Stimulated activated naive CD8-positive, alpha-beta T cell treated with anti-CD3 and anti-CD28 coated beads, Interleukin-15, amount 100 ng/mL, for 72 hours (primary cell): ENCODE measurements around the gene RRP1B.

ENCODE experiments used
- ATAC-seq: fragments of 150-1000 bp; cut with Tn5 transposase; 2 replicates; pipeline ENCODE4 v1.10.0; 2021; ENCODE audit warnings: mild to moderate bottlenecking, moderate library complexity
- DNase-seq, 2 donors: peaks; one replicate each; pipeline ENCODE4 v3.0.0; 2021 to 2022
- H3K27ac Mint-ChIP-seq, 2 donors: one replicate each; pipeline ENCODE4 v1.8.0; 2022; ENCODE audit warnings: mild to moderate bottlenecking in 2 of 2, mixed read lengths in 2 of 2, moderate library complexity in 2 of 2
- H3K27me3 Mint-ChIP-seq: one replicate; pipeline ENCODE4 v1.8.0; 2022; ENCODE audit warnings: mixed read lengths
- H3K4me1 Mint-ChIP-seq: one replicate; pipeline ENCODE4 v1.8.0; 2022; ENCODE audit warnings: mild to moderate bottlenecking, mixed read lengths
- H3K4me3 Mint-ChIP-seq, 2 donors: one replicate each; pipeline ENCODE4 v1.8.0; 2022; ENCODE audit warnings: mild to moderate bottlenecking in 2 of 2, mixed read lengths in 2 of 2, moderate library complexity in 1 of 2
- H3K9me3 Mint-ChIP-seq, 2 donors: one replicate each; pipeline ENCODE4 v1.8.0; 2022; ENCODE audit warnings: mixed read lengths in 2 of 2

Gene RRP1B

DNA sequence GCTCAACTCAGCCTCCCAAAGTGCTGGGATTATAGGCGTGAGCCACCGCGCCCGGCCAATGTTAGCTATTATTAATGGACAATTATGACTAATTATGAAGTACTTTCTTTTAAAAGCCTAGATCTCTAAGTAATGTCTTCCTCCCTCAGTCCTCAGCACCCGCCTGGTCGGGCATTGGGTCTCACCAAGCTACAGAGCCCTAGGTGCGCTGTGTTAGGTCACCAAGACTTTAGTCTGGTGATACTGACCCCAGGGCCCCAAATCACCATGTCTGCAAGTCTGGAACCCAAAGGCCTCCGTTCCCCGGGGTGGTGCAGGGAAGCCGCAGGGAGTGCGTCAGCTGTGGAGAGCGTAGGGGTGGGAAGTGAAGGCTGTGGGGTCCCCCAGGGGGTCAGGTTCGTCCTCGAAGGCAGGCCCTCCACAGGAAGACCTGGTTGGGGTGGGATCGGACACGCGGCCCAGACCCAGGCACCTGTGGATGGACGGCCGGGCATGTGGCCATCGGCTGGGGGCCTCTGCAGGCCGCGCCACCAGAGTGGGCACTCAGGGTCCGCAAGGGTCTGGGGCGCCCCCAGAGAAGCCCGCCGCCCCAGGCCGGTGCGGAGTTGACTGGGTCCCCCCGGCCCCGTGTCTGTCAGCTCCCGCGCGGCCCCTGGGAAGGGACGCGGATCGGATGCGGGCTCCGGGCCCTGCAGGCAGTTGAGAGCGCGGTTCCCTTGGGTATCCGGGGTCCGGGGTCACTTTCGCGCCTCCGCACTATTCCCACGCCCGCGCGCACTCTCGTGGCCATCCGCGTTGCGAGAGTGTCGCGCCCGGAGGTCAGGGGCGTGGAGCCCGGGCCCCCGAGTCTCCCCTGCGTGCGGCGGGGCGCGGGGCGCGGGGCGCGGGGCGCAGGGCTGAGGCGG lies 58.9 kb downstream of the RRP1B start:
- H3K4me1 Mint-ChIP-seq: peaks cover 65% of the 10 kb centered on the region
- H3K4me3 Mint-ChIP-seq: peak overlapping the region; percentile 82 to 89
- ATAC-seq (peak; percentile 3), DNase-seq (no peak)
- H3K9me3 Mint-ChIP-seq: no peaks in the 10 kb centered on the region
- H3K27me3 Mint-ChIP-seq: peaks cover 32% of the 10 kb centered on the region
- H3K27ac Mint-ChIP-seq: peak overlapping the region; percentile 13 to 65

DNA sequence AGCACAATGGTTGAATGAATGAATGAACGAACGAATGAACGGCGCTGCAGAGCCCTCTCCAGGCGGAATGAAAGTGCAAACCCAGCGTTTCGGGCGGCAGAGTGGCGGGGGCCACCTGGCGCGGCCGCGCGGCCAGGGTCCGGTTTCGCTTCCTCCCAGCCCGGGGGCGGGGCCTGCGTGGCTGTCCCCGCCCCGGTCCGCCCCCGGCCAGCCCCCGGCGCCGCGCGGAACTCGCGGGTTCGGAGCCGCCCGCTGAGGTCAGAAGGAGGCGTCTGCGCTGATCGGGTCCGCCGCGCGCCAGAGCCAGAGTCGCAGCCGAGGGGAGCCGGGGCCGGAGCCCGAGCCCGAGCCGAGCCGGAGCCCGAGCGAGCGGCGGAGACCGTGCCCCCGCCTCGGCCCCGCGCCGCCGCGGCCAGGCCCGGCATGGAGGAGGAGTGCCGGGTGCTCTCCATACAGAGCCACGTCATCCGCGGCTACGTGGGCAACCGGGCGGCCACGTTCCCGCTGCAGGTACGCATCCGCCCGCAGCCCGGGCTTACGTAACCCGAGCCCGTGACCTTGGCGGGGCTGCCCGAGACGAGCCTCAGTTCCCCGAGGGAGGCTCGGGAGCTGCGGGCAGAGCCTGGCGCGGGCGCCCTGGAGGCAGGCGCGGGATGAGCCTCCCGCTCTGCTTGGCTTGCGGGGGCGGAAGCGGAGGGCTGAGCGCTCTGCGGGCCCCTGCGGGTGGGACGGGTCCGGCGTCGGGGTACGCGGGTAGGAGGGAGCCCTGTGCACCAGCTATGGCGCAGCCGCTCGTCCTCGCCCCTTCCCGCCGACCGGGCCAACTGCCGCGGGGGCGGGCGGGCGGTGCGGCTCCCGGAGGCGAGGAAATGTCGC lies 59.8 kb downstream of the RRP1B start, which contains the start of gene PDXK:
PDXK (plus strand) TSS at position 258 of the 876 bp plus-strand sequence; CDS start at position 424, 166 bp downstream.
- H3K27ac Mint-ChIP-seq: peak within 1 kb of the TSS; percentile 69 to 96
- H3K27me3 Mint-ChIP-seq: peaks cover 32% of the 10 kb centered on the region
- peaks cover 65% of the 10 kb centered on the region for H3K4me1 Mint-ChIP-seq
- peak within 1 kb of the TSS; percentile 82 to 89 for H3K4me3 Mint-ChIP-seq
- H3K9me3 Mint-ChIP-seq: no peaks in the 10 kb centered on the region
- peak; percentile 83 for ATAC-seq
- peak; percentile 79 to 81 for DNase-seq

DNA sequence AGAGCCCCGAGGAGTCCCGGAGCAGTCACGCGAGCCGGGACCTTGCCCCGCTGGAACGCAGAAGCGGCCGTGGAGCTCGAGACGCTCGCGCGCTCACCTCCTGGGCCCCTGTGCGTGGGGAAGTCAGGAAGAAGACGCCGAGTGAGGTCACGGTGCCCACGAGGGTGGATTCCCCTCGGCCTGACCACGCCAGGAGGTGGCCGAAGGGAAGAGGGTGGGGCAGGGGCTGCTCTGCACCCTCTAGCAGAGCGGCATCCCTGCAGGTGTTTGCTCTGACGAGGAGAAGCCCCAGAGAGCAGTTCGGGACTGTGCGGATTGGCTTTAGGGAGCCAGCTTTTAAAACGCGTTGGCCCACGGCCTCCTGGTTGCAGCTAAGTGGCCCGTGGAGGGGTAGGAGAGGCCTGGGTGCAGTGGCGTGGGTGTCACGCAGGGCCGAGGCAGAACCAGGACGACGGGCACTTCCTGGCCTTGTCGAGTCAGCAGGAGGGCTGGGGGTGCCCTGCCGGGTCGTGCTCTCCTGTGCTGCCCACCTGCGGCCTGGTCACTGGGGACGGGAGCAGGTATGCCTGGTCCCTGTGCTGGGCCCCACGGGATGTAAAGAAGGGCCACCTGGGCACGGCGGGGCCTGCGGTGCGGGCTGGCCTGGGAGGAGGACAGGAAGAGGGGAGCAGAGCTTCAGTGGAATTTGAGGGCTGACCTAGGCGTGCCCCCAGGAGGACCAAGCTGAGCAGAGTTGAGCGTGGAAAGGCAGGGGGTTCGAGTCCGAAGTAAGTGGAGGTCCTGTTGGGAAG lies 60.6 kb downstream of the RRP1B start:
- Mint-ChIP-seq H3K9me3 (no peaks in the 10 kb centered on the region), H3K27ac (peak overlapping the region; percentile 69 to 96), H3K4me1 (peaks cover 74% of the 10 kb centered on the region), H3K4me3 (peak overlapping the region; percentile 82 to 89), H3K27me3 (peaks cover 32% of the 10 kb centered on the region)
- peak; percentile 10 for ATAC-seq
- no peak for DNase-seq

DNA sequence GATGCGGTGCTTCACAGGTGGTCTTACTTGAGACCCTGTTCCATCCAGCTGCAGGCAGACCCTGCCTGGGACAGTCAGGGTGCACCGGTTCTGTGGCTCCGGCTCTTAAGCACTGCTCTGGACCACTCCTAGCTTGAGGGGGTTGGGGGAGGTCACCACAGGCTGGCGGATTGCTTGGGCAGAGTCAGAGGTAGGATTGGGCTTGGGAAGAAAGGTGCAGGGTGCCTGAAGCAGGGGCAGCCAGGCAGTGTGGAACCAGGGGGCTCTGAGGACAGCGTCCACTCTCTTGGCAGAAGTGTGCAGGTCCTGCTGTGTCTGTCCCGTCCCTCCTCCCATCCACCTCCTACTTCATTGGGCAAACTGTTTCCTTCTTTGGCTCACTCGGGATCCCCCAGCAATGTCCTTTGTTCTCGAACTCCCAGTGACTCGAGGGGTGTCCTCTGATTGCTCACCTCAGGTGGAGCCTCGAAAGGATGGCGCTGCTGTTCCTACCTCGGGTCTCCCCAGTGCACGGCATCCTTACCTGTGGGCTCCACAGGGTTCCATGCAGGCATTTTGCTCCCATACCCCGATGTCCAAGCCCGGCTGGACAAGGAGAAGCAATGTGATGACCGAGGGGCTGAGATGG lies 61.3 kb downstream of the RRP1B start:
- DNase-seq (no peak), ATAC-seq (no peak)
- no peaks in the 10 kb centered on the region for H3K9me3 Mint-ChIP-seq
- peaks cover 28% of the 10 kb centered on the region for H3K27me3 Mint-ChIP-seq
- H3K27ac Mint-ChIP-seq: peak overlapping the region in 1 of 2 donors; percentile 71
- H3K4me3 Mint-ChIP-seq: peak overlapping the region; percentile 82 to 89
- H3K4me1 Mint-ChIP-seq: peaks cover 76% of the 10 kb centered on the region

DNA sequence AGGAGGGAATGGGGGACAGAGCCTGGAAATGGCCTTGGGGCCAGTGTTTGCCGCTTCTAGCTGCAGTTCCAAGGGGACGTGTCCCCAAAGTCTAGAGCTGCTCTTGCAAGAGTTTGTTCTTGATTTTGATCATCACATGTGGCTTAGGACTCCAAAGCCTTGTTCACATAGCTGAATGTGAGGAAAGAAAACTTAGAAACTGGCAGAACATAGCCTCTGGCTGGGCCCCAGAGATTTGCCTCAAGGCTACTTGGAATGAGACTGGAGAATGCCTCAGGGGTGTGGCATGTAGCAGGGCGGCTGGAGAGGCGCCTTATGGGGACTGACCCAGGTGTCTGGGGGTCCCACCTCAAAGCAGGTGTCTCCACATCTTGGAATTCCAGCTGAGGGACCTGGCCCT lies 61.8 kb downstream of the RRP1B start:
- H3K9me3 Mint-ChIP-seq: no peaks in the 10 kb centered on the region
- ATAC-seq (no peak), DNase-seq (no peak)
- peaks cover 77% of the 10 kb centered on the region for H3K4me1 Mint-ChIP-seq
- peak overlapping the region; percentile 82 to 89 for H3K4me3 Mint-ChIP-seq
- no peak overlapping the region for H3K27ac Mint-ChIP-seq
- H3K27me3 Mint-ChIP-seq: peaks cover 22% of the 10 kb centered on the region

DNA sequence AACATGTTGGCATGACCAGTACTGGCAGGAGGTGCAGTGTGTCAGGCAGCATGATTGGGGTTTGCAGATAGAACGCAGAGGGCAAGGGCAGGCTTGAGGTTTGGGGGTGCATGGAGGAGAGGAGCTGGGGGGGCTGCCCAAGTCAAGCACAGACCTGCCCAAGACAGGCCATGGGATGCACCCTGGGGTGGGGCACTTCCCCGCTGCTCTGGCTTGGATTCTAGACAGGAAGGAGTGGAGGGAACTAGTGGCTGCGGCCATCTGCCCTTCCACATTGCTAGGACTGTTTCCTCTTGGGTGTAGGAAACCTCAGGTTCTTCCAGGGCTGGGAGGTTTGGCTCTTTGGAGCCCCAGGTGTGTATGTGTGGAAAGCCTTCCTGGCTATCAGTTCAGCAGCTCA lies 62.6 kb downstream of the RRP1B start:
- ATAC-seq (no peak), DNase-seq (no peak)

DNA sequence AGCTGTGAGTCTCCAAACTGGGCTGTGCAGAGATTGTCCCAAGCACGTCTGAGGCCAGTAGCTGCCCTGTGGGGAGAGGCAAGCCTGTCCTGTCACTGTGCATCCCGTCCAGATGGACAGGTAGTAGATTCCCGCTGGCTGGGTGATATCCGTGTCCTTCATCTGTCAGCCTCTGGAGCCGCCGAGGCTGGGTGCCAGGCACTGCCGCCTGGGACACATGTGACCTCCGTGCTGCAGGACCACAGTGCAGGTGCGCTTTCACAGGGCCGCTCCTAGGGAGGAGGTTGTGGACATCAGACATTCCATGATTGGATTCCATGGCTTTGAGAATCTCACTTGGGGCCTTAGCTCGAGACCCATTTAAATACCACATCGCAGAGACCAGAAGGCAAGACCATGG lies 64.3 kb downstream of the RRP1B start:
- Mint-ChIP-seq H3K4me3 (no peak overlapping the region), H3K4me1 (peaks cover 79% of the 10 kb centered on the region), H3K27ac (no peak overlapping the region), H3K9me3 (no peaks in the 10 kb centered on the region), H3K27me3 (no peaks in the 10 kb centered on the region)
- DNase-seq (no peak), ATAC-seq (no peak)

More for the DNA sequence above, 62.6 kb downstream of the RRP1B start:
- peaks cover 75% of the 10 kb centered on the region for H3K4me1 Mint-ChIP-seq
- H3K27ac Mint-ChIP-seq: no peak overlapping the region
- peaks cover 15% of the 10 kb centered on the region for H3K27me3 Mint-ChIP-seq
- H3K4me3 Mint-ChIP-seq: peak overlapping the region in 1 of 2 donors; percentile 27
- no peaks in the 10 kb centered on the region for H3K9me3 Mint-ChIP-seq

DNA sequence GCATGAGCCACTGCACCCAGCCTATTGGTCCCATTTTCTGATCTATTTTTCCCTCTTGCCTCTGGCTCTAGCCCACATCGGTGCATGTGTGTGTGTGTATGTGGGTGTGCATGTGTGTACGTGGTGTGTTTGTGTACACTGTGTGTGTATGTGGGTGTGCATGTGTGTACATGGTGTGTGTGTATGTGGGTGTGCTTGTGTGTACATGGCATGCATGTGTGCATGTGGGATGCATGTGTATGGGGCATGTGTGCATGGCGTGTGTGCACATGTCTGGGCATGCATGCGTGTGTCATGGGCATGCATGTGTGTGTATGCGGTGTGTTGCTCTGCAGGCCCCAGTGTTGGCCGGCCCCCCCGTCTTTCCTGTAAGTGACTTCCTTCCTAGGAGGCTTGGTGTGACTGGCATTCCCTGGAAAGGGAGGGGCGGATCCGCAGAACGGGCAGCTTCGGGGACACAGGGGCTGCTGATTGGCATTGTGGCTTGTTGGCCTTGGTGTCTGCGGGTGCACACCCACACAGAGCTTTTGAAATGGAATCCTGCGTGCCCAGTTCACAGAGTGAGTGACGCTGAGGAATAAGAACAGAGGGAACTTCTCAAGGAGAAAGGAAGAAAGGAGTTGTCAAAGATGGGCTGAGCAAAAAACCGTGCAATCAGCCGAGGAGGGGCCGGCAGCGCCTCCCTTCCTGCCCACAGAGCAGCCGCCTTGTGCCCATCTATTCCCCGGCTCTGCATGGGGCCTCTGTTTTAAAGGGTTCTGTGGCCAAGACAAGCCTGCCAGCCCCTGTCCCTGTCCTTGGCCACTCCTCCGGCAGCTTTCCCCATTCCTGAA lies 67.5 kb downstream of the RRP1B start:
- no peak overlapping the region for H3K27ac Mint-ChIP-seq
- no peaks in the 10 kb centered on the region for H3K27me3 Mint-ChIP-seq
- peak overlapping the region; percentile 21 to 94 for H3K4me3 Mint-ChIP-seq
- ATAC-seq (no peak), DNase-seq (no peak)
- peaks cover 82% of the 10 kb centered on the region for H3K4me1 Mint-ChIP-seq
- H3K9me3 Mint-ChIP-seq: no peaks in the 10 kb centered on the region

DNA sequence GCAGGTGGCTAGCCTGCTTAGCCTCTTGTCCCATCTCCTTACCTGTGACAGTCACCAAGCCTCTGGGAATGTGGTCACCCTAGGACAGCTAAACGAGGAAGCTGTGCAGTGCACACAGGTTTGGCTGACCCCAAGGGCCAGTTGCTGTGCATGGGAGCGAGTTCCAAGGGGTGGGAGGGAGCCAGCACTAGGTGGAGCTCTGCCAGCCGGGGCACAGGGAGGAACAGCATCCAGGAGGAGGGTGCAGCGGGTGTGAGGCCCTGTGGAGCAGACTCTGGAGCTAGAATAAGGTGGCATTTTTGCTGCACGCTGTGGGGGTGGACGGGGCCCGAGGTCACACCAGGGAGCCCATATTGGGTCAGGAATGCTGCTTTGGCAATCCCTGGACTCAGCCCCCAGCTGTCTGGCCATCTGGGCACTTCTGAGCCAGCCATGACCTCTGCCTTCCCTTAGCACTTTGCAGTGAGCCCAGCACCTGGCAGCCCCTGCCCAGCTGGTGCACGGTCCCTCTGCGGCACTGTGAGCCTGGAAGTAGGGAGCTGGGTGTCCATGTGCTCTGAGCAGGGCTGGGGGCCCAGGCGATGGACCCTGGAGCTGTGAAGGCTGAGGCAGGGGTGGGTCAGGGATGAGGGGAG lies 68.3 kb downstream of the RRP1B start:
- Mint-ChIP-seq H3K4me1 (peaks cover 79% of the 10 kb centered on the region), H3K27me3 (no peaks in the 10 kb centered on the region), H3K27ac (peak overlapping the region in 1 of 2 donors; percentile 87), H3K4me3 (peak overlapping the region; percentile 89 to 94), H3K9me3 (no peaks in the 10 kb centered on the region)
- ATAC-seq: peak; percentile 2
- DNase-seq: no peak

DNA sequence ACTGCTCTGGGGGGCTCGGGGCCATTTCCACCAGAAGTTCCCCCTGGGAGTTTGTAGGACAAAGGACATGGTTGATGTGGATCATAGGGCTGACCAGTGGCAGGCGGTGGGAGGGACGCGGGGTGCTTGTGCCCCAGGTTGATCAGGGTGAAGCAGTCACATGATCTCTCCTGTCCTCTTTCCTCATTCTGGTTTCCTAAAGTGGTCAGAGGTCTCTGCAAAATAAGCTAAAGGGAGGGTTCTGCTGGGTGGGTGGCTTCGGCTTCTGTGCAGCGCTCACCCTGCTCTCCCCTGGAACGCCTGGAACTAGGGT lies 68.8 kb downstream of the RRP1B start:
- Mint-ChIP-seq H3K27ac (peak overlapping the region; percentile 72 to 87), H3K4me3 (peak overlapping the region; percentile 89 to 94), H3K27me3 (no peaks in the 10 kb centered on the region), H3K4me1 (peaks cover 79% of the 10 kb centered on the region), H3K9me3 (no peaks in the 10 kb centered on the region)
- no peak for DNase-seq
- peak; percentile 40 for ATAC-seq

DNA sequence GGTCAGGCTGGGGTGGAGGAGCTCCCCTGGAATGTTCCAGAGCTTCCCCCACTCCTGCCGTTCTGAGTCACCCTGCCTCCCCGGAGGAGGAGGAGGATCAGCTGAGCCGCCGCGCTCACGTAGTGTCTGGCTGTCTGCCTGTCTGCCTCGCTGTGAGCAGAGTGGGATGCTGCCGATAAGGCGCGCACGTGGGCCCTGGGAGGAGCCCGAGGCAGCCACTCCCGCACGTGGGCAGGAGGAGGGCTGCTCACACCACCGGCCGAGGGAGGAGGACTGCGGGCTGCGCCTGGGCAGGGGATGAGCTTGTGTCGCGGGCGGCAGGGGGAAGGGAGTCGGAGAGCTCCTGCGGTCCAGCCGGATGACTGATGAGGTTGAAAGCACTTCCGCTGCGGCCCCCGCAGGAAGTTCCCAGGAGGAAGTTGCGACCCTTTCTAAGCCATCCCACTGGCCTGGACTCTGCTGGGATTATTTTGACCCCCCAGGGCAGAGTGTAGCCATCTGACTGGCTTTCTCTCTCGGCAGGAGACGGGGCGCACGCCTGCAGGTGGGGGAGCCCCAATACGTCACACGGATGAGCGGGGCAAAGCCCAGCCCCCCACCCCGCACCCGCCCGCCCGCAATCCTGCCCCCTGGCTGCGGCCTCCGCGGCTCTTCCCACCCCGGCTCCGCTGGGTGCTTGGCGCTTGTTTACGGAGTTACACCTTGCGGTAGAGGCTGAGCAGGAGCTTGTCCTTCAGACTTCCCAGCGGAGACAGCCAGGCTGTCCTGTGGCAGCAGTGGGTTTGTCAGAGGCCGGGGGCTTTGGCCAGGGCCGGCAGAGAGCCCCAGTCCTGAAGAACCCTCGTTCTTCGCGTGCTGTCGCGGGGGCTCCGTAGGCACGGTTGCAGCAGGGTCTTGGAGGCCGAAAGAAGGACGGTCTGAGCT lies 69.4 kb downstream of the RRP1B start:
- ATAC-seq (peak; percentile 87), DNase-seq (peak; percentile 70 to 83)
- no peaks in the 10 kb centered on the region for H3K9me3 Mint-ChIP-seq
- H3K4me1 Mint-ChIP-seq: peaks cover 86% of the 10 kb centered on the region
- no peaks in the 10 kb centered on the region for H3K27me3 Mint-ChIP-seq
- peak overlapping the region; percentile 72 to 87 for H3K27ac Mint-ChIP-seq
- H3K4me3 Mint-ChIP-seq: peak overlapping the region; percentile 89 to 94

DNA sequence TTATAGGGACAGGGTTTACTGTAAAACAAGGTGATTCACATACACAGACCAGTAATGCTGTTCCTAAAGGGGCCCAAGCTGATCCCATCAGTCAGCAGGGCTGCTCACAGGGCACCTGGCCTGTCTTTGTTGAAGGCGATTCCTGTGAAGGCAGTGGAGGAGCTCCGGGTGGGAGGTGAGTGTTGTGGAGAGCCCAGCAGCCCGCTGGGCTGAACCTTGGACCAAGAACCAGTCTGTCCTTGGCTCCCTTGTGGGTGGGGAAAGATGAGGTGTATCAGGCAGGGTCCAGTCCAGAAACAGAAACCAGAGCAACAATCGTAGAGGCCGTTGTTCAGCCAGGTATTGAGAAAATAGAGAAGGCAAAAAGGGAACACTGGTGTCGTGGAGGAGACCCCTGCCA lies 72.1 kb downstream of the RRP1B start:
- Mint-ChIP-seq H3K4me3 (no peak overlapping the region), H3K9me3 (no peaks in the 10 kb centered on the region), H3K27ac (no peak overlapping the region), H3K27me3 (no peaks in the 10 kb centered on the region), H3K4me1 (peaks cover 88% of the 10 kb centered on the region)
- DNase-seq: no peak
- no peak for ATAC-seq
